NCI-H2107 treated with DMSO at 0.1 percent for 48 hours (cell line): ENCODE results near the gene CCDC171.

ENCODE experiments used
- DNase-seq: peaks from one replicate; lab custom pipeline; 2025; ENCODE audit not compliant: unreplicated experiment; lab: John Stamatoyannopoulos, UW

CCDC171 gene

GRCh38 chr9:15867334-15867733, 314.5 kb downstream of the CCDC171 start:
- no peak for DNase-seq

- DNase-seq: peak; percentile 26
Observed at GRCh38 chr9:15867988-15868387, 315.1 kb downstream of the CCDC171 start.

DNA sequence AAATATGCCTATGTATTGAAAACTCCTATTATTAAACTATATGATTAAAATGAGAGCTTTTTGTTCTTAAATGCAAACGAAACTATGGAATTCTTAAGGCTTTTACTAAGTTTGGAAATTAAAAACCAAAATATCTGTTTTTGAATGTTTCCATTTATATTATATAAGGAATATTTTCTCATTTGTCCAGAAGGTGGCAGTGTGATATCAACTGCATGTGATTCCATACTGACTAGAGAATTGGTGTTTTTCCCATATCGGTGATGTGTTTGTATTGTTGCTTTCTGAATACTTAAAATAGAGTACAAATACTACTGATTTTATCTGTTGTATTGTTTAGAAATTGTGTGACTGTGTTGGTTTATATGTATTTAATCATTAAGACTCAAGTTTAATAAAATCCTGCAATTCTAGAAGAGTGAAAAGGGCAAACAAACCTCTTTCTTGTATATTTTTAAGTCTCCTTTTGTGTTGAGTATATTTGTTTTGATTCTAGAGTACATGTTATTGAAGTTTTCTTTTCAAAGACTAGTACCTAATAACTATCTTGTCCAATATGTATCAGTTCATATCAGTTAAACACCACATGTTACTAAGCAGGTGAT, 320.8 kb downstream of the CCDC171 start:
- peak; percentile 32 for DNase-seq

- DNase-seq: no peak
Observed at GRCh38 chr9:15882328-15882727, 329.5 kb downstream of the CCDC171 start.

GRCh38 chr9:15882883-15883282, 330.0 kb downstream of the CCDC171 start:
- DNase-seq: no peak

GRCh38 chr9:15885464-15885863, 332.6 kb downstream of the CCDC171 start:
- DNase-seq: no peak

DNA sequence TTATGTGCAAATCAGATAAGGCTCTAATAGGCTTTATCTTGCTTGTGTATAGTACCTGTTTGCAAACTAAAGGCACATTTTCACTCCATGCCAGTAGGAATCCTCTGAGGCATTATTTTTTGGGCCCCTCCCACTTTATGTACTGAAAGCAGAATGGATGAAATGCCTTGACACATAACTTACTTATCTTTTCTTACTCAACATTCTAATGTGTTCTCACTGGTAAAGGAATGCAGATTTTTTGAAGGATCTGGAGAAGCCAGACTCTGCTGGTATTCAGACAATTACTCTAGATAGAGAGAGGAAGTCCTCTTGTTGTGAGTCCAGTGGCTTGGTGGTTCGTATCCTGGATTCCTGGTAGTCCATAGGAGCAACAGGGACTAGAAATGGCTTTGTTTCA, 336.7 kb downstream of the CCDC171 start:
- no peak for DNase-seq

- no peak for DNase-seq
Observed at GRCh38 chr9:15901572-15901971, 348.7 kb downstream of the CCDC171 start.

DNA sequence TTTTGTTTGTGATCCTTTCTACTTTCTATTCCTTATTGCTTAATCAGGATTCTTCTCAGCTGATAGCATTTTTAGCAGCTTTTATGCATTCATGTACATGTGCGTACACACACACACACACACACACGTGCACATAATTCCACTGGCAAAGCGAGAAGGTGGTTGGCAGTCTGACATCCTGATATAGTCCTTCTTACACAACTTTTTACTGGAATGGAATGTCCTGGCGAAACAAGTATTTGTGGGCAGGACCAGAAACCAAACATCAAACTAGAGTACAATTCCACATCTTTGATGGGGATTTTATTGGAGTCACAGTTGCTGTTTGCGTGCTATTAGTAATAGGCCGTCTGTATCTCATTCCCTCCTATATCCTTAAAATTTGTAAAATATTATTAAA, 356.5 kb downstream of the CCDC171 start:
- no peak for DNase-seq

- DNase-seq: no peak
Observed at GRCh38 chr9:15915711-15916110, 362.9 kb downstream of the CCDC171 start.

GRCh38 chr9:15927161-15927560, 374.3 kb downstream of the CCDC171 start:
- no peak for DNase-seq

- DNase-seq: no peak
Observed at GRCh38 chr9:15935661-15936305, 382.9 kb downstream of the CCDC171 start.

DNA sequence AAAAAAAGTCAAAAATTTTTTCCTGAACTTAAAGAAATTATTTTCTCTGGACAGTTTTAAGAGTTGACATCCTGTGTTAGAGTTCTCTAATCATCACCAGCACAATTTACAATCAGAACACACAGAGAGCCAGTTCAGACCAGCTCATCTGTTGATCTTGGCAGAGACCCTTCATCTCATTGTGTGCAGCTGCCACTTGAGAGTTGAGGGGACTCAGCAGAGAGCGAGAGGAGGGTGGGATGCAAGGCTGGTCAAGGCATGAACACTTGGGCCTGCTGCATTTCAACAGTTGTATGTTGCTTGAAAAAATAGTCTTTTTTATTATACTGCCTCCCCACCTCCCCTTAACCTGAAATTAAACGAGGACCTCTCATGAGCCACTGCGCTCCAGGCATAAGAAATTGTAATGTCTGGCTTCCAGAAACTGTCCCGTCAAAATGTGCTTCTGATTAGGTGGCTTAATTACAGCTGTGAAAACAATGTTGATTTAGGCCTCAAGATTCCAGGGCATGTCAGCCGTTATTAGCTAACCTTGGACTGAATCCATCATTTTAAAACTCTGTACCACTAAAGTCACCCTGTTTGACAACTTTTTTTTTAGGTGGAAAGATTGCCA, 383.6 kb downstream of the CCDC171 start:
- no peak for DNase-seq

GRCh38 chr9:15942831-15943424, 390.1 kb downstream of the CCDC171 start:
- no peak for DNase-seq

- no peak for DNase-seq
Observed at GRCh38 chr9:15944341-15944740, 391.5 kb downstream of the CCDC171 start.

- no peak for DNase-seq
Observed at GRCh38 chr9:15959663-15960062, 406.8 kb downstream of the CCDC171 start.

- DNase-seq: no peak
Observed at GRCh38 chr9:15961217-15961616, 408.4 kb downstream of the CCDC171 start.

GRCh38 chr9:15965246-15965745, 412.5 kb downstream of the CCDC171 start:
- no peak for DNase-seq

- DNase-seq: no peak
Observed at GRCh38 chr9:15966471-15966870, 413.6 kb downstream of the CCDC171 start.

GRCh38 chr9:15967068-15967467, 414.2 kb downstream of the CCDC171 start:
- DNase-seq: no peak

- no peak for DNase-seq
Observed at GRCh38 chr9:15972760-15973159, 419.9 kb downstream of the CCDC171 start.
